A549 (cell line): ENCODE data around the gene OPRD1. TPM values are rescaled to one million over a fixed set of nuclear protein-coding genes. Genes with fewer than 3 reads are reported as not detected.

Experiments used
- ATAC-seq, 2 experiments: fragments of 200-7000 bp in 1 of 2; fragments of >200 bp in 1 of 2; cut with Nextera tagmentation in 1 of 2; cut with Tn5 transposase in 1 of 2; 3 replicates each; pipeline versions ENCODE4 v1.8.0 to v1.9.1; 2018 to 2020; ENCODE audit warnings: mild to moderate bottlenecking in 1 of 2, moderate library complexity in 1 of 2
- CTCF ChIA-PET: fragments of 300-600 bp; sonication (Branson Sonifier 250); formaldehyde crosslinking; extraction: SDS; loops from one replicate; lab custom pipeline; 2021; ENCODE audit warnings: antibody characterized with exemption, inconsistent platforms; lab: Yijun Ruan, JAX
- POLR2A ChIA-PET: fragments of 350-600 bp; formaldehyde crosslinking; extraction: SDS; loops from one replicate; lab custom pipeline; 2021; ENCODE audit warnings: antibody characterized with exemption, inconsistent platforms; lab: Yijun Ruan, JAX
- DNase-seq, 2 experiments: peaks; one replicate each; pipeline versions ENCODE4 v3.0.0 to v3.0.0-alpha.2; 2011 to 2016; ENCODE audit warnings: low read depth in 1 of 2, low spot score in 1 of 2
- FAIRE-seq: peaks from 2 replicates; lab custom pipeline; 2011; peaks lifted over from hg19 to GRCh38; lab: Jason Lieb, UNC
- H3K27ac ChIP-seq, 2 experiments: fragments of >200 bp; sonication (Bioruptor Twin); formaldehyde crosslinking; 3 replicates each; pipeline ENCODE4 v1.5.1; 2016 to 2017
- H3K4me1 ChIP-seq: fragments of >200 bp; sonication (Bioruptor Twin); formaldehyde crosslinking; 3 replicates; pipeline ENCODE4 v1.6.1; 2016
- H3K4me2 ChIP-seq: fragments of >200 bp; sonication (Bioruptor Twin); formaldehyde crosslinking; 3 replicates; pipeline ENCODE4 v1.6.1; 2016
- H3K4me3 ChIP-seq: fragments of >200 bp; sonication (Bioruptor Twin); formaldehyde crosslinking; 3 replicates; pipeline ENCODE4 v1.5.1; 2016
- H3K9me3 ChIP-seq: fragments of >200 bp; sonication (Bioruptor Twin); formaldehyde crosslinking; 3 replicates; pipeline ENCODE4 v1.6.1; 2016
- BHLHE40 ChIP-seq: IDR thresholded peaks from 2 replicates; pipeline ENCODE4 v1.6.1; 2012; ENCODE audit warnings: low read depth, low read length, inconsistent platforms
- CEBPB ChIP-seq, 2 experiments: fragments of >200 bp in 1 of 2; sonication (Bioruptor Twin) in 1 of 2; formaldehyde crosslinking in 1 of 2; IDR thresholded peaks; 2 replicates each; pipeline ENCODE4 v1.6.1; 2012 to 2016
- ELK1 ChIP-seq: fragments of 150-350 bp; IDR thresholded peaks from 2 replicates; pipeline ENCODE4 v1.6.1; 2014; ENCODE audit warnings: low read depth, mild to moderate bottlenecking, low read length
- ESRRA ChIP-seq: fragments of 150-350 bp; IDR thresholded peaks from 2 replicates; pipeline ENCODE4 v1.6.1; 2014; ENCODE audit warnings: mild to moderate bottlenecking, low read length, borderline replicate concordance
- FOSL2 ChIP-seq, 2 experiments: fragments of 450-650 bp in 1 of 2; fragments of >200 bp in 1 of 2; sonication (Bioruptor Twin) in 1 of 2; formaldehyde crosslinking; IDR thresholded peaks; 2 replicates each; pipeline versions ENCODE4 v1.5.0 to v1.6.1; 2016 to 2020; ENCODE audit warnings: mild to moderate bottlenecking in 1 of 2, moderate library complexity in 1 of 2
- FOXS1 ChIP-seq: fragments of 250-450 bp; sonication (Bioruptor Pico); IDR thresholded peaks from 2 replicates; pipeline ENCODE4 v1.5.0; 2020; ENCODE audit warnings: mild to moderate bottlenecking, moderate library complexity
- HEYL ChIP-seq: fragments of 250-450 bp; sonication (Bioruptor Pico); IDR thresholded peaks from 2 replicates; pipeline ENCODE4 v1.8.0; 2021; ENCODE audit warnings: mild to moderate bottlenecking, moderate library complexity
- HMGXB4 ChIP-seq: fragments of 250-450 bp; sonication (Bioruptor Pico); IDR thresholded peaks from 2 replicates; pipeline ENCODE4 v1.5.0; 2021; ENCODE audit warnings: mild to moderate bottlenecking, moderate library complexity, borderline replicate concordance
- HOXA7 ChIP-seq: fragments of 250-450 bp; sonication (Bioruptor Pico); IDR thresholded peaks from 2 replicates; pipeline ENCODE4 v1.5.0; 2020; ENCODE audit warnings: mild to moderate bottlenecking, moderate library complexity
- HOXB5 ChIP-seq: fragments of 250-450 bp; sonication (Bioruptor Pico); IDR thresholded peaks from 2 replicates; pipeline ENCODE4 v1.5.0; 2020; ENCODE audit warnings: mild to moderate bottlenecking, moderate library complexity
- NR3C1 ChIP-seq: fragments of >200 bp; sonication (Bioruptor Twin); formaldehyde crosslinking; IDR thresholded peaks from 3 replicates; pipeline ENCODE4 v1.6.1; 2017
- PBX3 ChIP-seq: IDR thresholded peaks from 2 replicates; pipeline ENCODE4 v1.6.1; 2012
- PHF8 ChIP-seq: fragments of 200-600 bp; sonication (generic); IDR thresholded peaks from 2 replicates; pipeline ENCODE4 v1.6.1; 2016; ENCODE audit warnings: low read depth, mild to moderate bottlenecking, antibody characterized with exemption, moderate library complexity, borderline replicate concordance
- RAD21 ChIP-seq, 2 experiments: fragments of >200 bp in 1 of 2; sonication (Bioruptor Twin) in 1 of 2; formaldehyde crosslinking in 1 of 2; IDR thresholded peaks in 1 of 2; conservative IDR thresholded peaks in 1 of 2; 2 replicates in 1 of 2; 3 replicates in 1 of 2; pipeline ENCODE4 v1.6.1; 2012 to 2018; ENCODE audit warnings: inconsistent platforms in 1 of 2
- RCOR1 ChIP-seq: fragments of 150-350 bp; IDR thresholded peaks from 2 replicates; pipeline ENCODE4 v1.6.1; 2014; ENCODE audit warnings: antibody characterized with exemption, low read length, low read depth
- SREBF2 ChIP-seq: fragments of 450-650 bp; IDR thresholded peaks from 2 replicates; pipeline ENCODE4 v1.6.1; 2014; ENCODE audit warnings: mild to moderate bottlenecking, moderate library complexity
- ZNF302 ChIP-seq: fragments of 250-450 bp; sonication (Bioruptor Pico); IDR thresholded peaks from 2 replicates; pipeline ENCODE4 v1.9.0; 2021; ENCODE audit warnings: inconsistent platforms, mild to moderate bottlenecking, moderate library complexity
- ZSCAN20 ChIP-seq: fragments of 250-450 bp; sonication (Bioruptor Pico); IDR thresholded peaks from 2 replicates; pipeline ENCODE4 v1.8.0; 2022; ENCODE audit warnings: mild to moderate bottlenecking, moderate library complexity
- WGBS: methylation state at CpG from one replicate; pipeline ENCODE4 v1.1.6; 2017; ENCODE audit errors: missing lambda C conversion rate; 5-methylcytosine and 5-hydroxymethylcytosine counted together
- polyA plus RNA-seq, 4 experiments: library from polyadenylated mRNA; depleted of rRNA in 3 of 4; stranded (reverse); fragments of >200 nt; fragmentation: RNase III in 1 of 4; extraction: RNeasy Plus Mini Kit Qiagen cat#74134 plus additional on column Dnase treatment in 1 of 4; gene quantifications; 2 replicates in 3 of 4; 3 replicates in 1 of 4; pipeline ENCODE4 v1.2.3, GENCODE V29; 2011 to 2017

The OPRD1 gene
- polyA plus RNA-seq, 2 of the 4 experiments (the other 2 are of a cell fraction): not detected

GRCh38 chr1:28896609-28896986 is 84.6 kb downstream of the OPRD1 start:
- POLR2A ChIA-PET: no interaction called here
- no peak for ATAC-seq
- no peak overlapping the region for H3K4me2 ChIP-seq
- no peaks in the 10 kb centered on the region for H3K9me3 ChIP-seq
- FAIRE-seq: no peak
- WGBS: 61% methylated on average over 3 of the region's 3 CpGs
- no peak for TF ChIP-seq RAD21 (conservative IDR thresholded peaks at IDR 0.05 in 1 of 2, IDR thresholded peaks at IDR 0.05 in 1 of 2)
- no peak for TF ChIP-seq HOXA7 (CRISPR knock-in tag)
- no peak for TF ChIP-seq NR3C1
- TF ChIP-seq FOSL2 (IDR thresholded peaks at IDR 0.05): no peak
- no peak for TF ChIP-seq FOSL2 (CRISPR knock-in tag; IDR thresholded peaks at IDR 0.05)
- TF ChIP-seq HOXB5 (CRISPR knock-in tag): no peak
- TF ChIP-seq ELK1: no peak
- TF ChIP-seq CEBPB (IDR thresholded peaks at IDR 0.05): no peak
- no peak overlapping the region for H3K27ac ChIP-seq
- DNase-seq: no peak
- no peaks in the 10 kb centered on the region for H3K4me1 ChIP-seq
- H3K4me3 ChIP-seq: no peak overlapping the region
- CTCF ChIA-PET: interaction anchor here (0.8 to 1.3 kb wide), 3 partner anchors 15 to 306 kb away, joined by 3 to 6 read pairs (median 3); no protein-coding TSS in a partner anchor

- no peaks in the 10 kb centered on the region for H3K4me1 ChIP-seq
- FAIRE-seq: no peak
- H3K4me3 ChIP-seq: no peak overlapping the region
- 81% methylated on average over 4 of the region's 4 CpGs for WGBS
- TF ChIP-seq HOXA7 (CRISPR knock-in tag): no peak
- TF ChIP-seq PHF8: no peak
- TF ChIP-seq RAD21 (conservative IDR thresholded peaks at IDR 0.05 in 1 of 2, IDR thresholded peaks at IDR 0.05 in 1 of 2): no peak
- no peak for TF ChIP-seq RCOR1
- no peak for TF ChIP-seq ESRRA
- no peak for TF ChIP-seq FOXS1
- TF ChIP-seq ZNF302 (CRISPR knock-in tag): no peak
- no peak for TF ChIP-seq FOSL2 (IDR thresholded peaks at IDR 0.05)
- no peak for TF ChIP-seq FOSL2 (CRISPR knock-in tag; IDR thresholded peaks at IDR 0.05)
- no peak for TF ChIP-seq BHLHE40
- no peak for TF ChIP-seq HMGXB4
- no peak for TF ChIP-seq ZSCAN20 (CRISPR knock-in tag)
- no peaks in the 10 kb centered on the region for H3K9me3 ChIP-seq
- ChIA-PET CTCF (interaction anchor here (1.3 to 2.1 kb wide), 3 partner anchors 10 to 136 kb away, joined by 4 to 6 read pairs (median 5); no protein-coding TSS in a partner anchor), POLR2A (no interaction called here)
- no peak for DNase-seq
- no peak; a peak in 1 of 6 replicates for ATAC-seq
- no peak overlapping the region for H3K27ac ChIP-seq
- H3K4me2 ChIP-seq: no peak overlapping the region
These were observed 85.8 kb downstream of the OPRD1 start for GRCh38 chr1:28897789-28898188.

- WGBS: 85% methylated on average over 3 of the region's 3 CpGs
- DNase-seq: no peak
- H3K9me3 ChIP-seq: no peaks in the 10 kb centered on the region
- no peak for FAIRE-seq
- TF ChIP-seq SREBF2 (no peak), HOXA7 (CRISPR knock-in tag) (no peak), ZNF302 (CRISPR knock-in tag) (no peak), PBX3 (no peak), HEYL (no peak)
- H3K27ac ChIP-seq: no peak overlapping the region
- no peak for ATAC-seq
- POLR2A ChIA-PET: no interaction called here
- CTCF ChIA-PET: interaction anchor here (1.0 to 2.1 kb wide), 5 partner anchors 11 to 16 kb away, joined by 4 to 6 read pairs (median 5); partner anchors contain the start of gene EPB41
- no peak overlapping the region for H3K4me3 ChIP-seq
- H3K4me2 ChIP-seq: no peak overlapping the region
- H3K4me1 ChIP-seq: no peaks in the 10 kb centered on the region
These were observed 86.5 kb downstream of the OPRD1 start for GRCh38 chr1:28898405-28898881.
